Transverse colon (tissue), 4 donors: ENCODE data around the gene CRELD2. TPM values are rescaled to one million over a fixed set of nuclear protein-coding genes. Genes with fewer than 3 reads are reported as not detected.

Experiments used
- DNase-seq: peaks from one replicate; pipeline ENCODE4 v3.0.0-alpha.2; 2019
- H3K27ac ChIP-seq, 4 donors: fragments of 200-600 bp; sonication (generic); 2 replicates each; pipeline ENCODE4 v1.5.1; 2016 to 2018; ENCODE audit warnings: inconsistent platforms in 4 of 4
- H3K27me3 ChIP-seq: fragments of 200-600 bp; sonication (generic); 2 replicates; pipeline ENCODE4 v1.5.1; 2017; ENCODE audit warnings: inconsistent platforms
- H3K36me3 ChIP-seq, 4 donors: fragments of 200-600 bp; sonication (generic); 2 replicates each; pipeline ENCODE4 v1.5.1; 2017 to 2019; ENCODE audit warnings: inconsistent platforms in 4 of 4
- H3K4me1 ChIP-seq, 4 donors: fragments of 200-600 bp; sonication (generic); 2 replicates each; pipeline ENCODE4 v1.5.1; 2017 to 2020; ENCODE audit warnings: inconsistent platforms in 4 of 4
- H3K4me3 ChIP-seq, 4 donors: fragments of 200-600 bp; sonication (generic); 1 replicate in 1 of 4; 2 replicates in 3 of 4; pipeline versions ENCODE4 v1.5.1 to v1.6.1; 2017 to 2019; ENCODE audit warnings: inconsistent platforms in 4 of 4
- H3K9me3 ChIP-seq, 2 donors: fragments of 200-600 bp; sonication (generic); 2 replicates each; pipeline ENCODE4 v1.5.1; 2017 to 2019; ENCODE audit warnings: inconsistent platforms in 2 of 2
- EP300 ChIP-seq: sonication (generic); formaldehyde crosslinking; IDR thresholded peaks from one replicate; pipeline ENCODE4 v1.6.1; 2017; ENCODE audit warnings: antibody characterized with exemption, low read depth
- POLR2A ChIP-seq: fragments of 450-650 bp; IDR thresholded peaks from one replicate; pipeline ENCODE4 v1.6.1; 2016; ENCODE audit warnings: antibody characterized with exemption, mild to moderate bottlenecking, moderate library complexity
- POLR2AphosphoS5 ChIP-seq, 3 donors: sonication (generic); formaldehyde crosslinking; IDR thresholded peaks; one replicate each; pipeline ENCODE4 v1.6.1; 2016; ENCODE audit warnings: antibody characterized with exemption in 3 of 3
- WGBS, 2 donors: methylation state at CpG; one replicate each; pipeline ENCODE4 v1.1.5; 2018; ENCODE audit warnings: low coverage in 1 of 2; 5-methylcytosine and 5-hydroxymethylcytosine counted together
- in situ Hi-C, 4 donors: fragments of 200-750 bp; cut with MboI; loops; one replicate each; pipeline versions ENCODE4 v1.15.0 to v1.15.1; 2017; ENCODE audit warnings: low sequenced_read_pairs in 3 of 4, low pct_ligation_motif_present in 1 of 4, low pct_unique_long_range_greater_than_20kb in 1 of 4
- intact Hi-C: fragments of 100-400 bp; cut with DNase I; formaldehyde crosslinking; loops from one replicate; pipeline ENCODE4 v1.15.1; 2023; ENCODE audit warnings: low total_unique reads
- total RNA-seq, 4 donors: library from RNA; depleted of rRNA; stranded (reverse); fragments of >200 nt; gene quantifications; one replicate each; pipeline ENCODE4 v1.1.0, GENCODE V29; 2016
- TF ChIP-seq, protein P1 (sequence below), 5 experiments: fragments of 200-600 bp in 3 of 5; fragments of 450-650 bp in 2 of 5; sonication (generic) in 3 of 5; IDR thresholded peaks; 1 replicate in 2 of 5; 2 replicates in 3 of 5; pipeline ENCODE4 v1.5.1; 2016 to 2017; ENCODE audit warnings: antibody characterized with exemption in 5 of 5, inconsistent platforms in 3 of 5, mild to moderate bottlenecking in 2 of 5, moderate library complexity in 1 of 5

Gene CRELD2
- total RNA-seq, 4 donors from 2014 or later: 31.0 to 37.9 (median 36.4) TPM

DNA sequence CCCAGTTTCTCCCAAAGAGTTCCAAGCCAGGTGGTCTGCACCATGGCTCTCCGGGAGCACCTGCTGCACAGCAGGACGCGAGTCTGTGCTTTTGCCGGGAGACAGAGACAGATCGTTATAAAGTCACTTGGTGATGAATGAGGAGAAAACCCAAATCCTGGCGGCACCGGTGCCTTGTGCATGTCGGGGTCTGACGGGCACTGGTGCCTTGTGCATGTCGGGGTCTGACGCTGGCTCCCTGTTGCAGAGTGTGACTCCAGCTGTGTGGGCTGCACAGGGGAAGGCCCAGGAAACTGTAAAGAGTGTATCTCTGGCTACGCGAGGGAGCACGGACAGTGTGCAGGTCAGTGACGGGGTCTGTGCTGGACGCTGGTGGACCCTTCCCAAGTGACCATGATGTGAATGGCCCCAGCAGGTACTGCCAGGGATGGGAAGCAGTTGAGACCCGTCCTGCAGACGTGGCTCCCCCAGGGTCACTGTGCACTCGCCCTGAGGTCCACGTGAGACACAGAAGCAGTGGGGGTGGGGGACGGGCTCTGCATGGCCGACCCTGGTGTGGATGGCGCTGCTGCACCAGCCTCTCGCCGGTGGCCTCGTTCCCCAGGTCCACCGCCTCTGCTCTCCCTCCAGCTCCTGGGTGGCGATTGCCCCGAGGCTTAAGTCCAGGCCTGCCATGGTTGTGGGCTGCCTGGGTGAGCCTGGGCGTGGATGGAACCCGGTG lies 5.8 kb downstream of the CRELD2 start:
- intact Hi-C loops: loop anchor here (5.0 kb wide), 1 partner anchor 157 kb away; no protein-coding TSS in a partner anchor
- in situ Hi-C loops: loop anchor here in 2 of 4 donors (10.0 kb wide), 1 partner anchor 111 kb away; no protein-coding TSS in a partner anchor

DNA sequence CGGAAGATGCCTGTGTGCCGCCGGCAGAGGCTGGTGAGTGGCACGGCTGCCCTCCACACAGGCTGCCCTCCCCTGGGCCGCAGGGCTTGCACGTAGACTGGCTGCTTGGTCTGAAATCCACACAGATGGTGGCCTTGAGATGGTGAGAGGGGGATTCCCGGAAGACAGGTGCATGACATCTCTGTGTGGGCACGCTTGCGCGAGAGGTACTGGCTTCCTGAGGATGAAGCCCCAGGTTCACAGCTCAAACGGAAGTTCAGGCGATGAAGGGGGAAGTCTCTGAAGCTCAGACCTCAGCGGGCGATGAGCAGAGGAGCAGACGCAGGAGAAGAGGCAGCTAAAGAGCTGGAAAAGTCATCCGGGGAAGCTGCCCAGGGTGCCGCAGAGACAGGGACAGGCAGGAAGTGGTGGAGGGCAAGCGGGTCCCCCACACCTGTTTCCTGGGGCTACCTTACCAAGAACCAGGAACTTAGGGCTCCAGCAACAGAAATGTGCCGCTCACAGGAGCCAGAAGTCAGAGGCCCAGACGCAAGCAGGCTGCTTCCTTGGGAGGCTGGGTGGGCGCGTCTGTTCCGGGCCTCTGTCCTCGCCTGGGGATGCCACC lies 7.2 kb downstream of the CRELD2 start:
- Histone ChIP-seq H3K9me3 (no peaks in the 10 kb centered on the region), H3K4me1 (peaks cover 0 to 10% (median 8%) of the 10 kb centered on the region in 4 donors), H3K27ac (peak overlapping the region; percentile 29 to 61 (median 46)), H3K4me3 (no peak overlapping the region), H3K27me3 (peaks cover 9% of the 10 kb centered on the region), H3K36me3 (no peaks in the 10 kb centered on the region)
- intact Hi-C loops (no loop called here), in situ Hi-C loops (loop anchor here in 2 of 4 donors (10.0 kb wide), 1 partner anchor 109 kb away; no protein-coding TSS in a partner anchor)
- 75% methylated on average over 24 of the region's 24 CpGs; no CpG with 5 or more reads in 1 of the 2 donors for WGBS, 2 donors
- TF ChIP-seq POLR2A: no peak
- no peak for TF ChIP-seq EP300
- TF ChIP-seq, protein P1, sequence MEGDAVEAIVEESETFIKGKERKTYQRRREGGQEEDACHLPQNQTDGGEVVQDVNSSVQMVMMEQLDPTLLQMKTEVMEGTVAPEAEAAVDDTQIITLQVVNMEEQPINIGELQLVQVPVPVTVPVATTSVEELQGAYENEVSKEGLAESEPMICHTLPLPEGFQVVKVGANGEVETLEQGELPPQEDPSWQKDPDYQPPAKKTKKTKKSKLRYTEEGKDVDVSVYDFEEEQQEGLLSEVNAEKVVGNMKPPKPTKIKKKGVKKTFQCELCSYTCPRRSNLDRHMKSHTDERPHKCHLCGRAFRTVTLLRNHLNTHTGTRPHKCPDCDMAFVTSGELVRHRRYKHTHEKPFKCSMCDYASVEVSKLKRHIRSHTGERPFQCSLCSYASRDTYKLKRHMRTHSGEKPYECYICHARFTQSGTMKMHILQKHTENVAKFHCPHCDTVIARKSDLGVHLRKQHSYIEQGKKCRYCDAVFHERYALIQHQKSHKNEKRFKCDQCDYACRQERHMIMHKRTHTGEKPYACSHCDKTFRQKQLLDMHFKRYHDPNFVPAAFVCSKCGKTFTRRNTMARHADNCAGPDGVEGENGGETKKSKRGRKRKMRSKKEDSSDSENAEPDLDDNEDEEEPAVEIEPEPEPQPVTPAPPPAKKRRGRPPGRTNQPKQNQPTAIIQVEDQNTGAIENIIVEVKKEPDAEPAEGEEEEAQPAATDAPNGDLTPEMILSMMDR (IDR thresholded peaks at IDR 0.05): no peak
- no peak for TF ChIP-seq POLR2AphosphoS5 (IDR thresholded peaks at IDR 0.05)
- DNase-seq: peak; percentile 58

More for the DNA sequence above, 5.8 kb downstream of the CRELD2 start:
- WGBS, 2 donors: 90 to 92% methylated on average over 2 to 31 of the region's 31 CpGs
- Histone ChIP-seq H3K27ac (no peak overlapping the region), H3K27me3 (peaks cover 8% of the 10 kb centered on the region), H3K36me3 (no peaks in the 10 kb centered on the region), H3K4me1 (peaks cover 1 to 9% (median 6%) of the 10 kb centered on the region in 4 donors), H3K4me3 (no peak overlapping the region), H3K9me3 (no peaks in the 10 kb centered on the region)
- TF ChIP-seq, protein P1 (IDR thresholded peaks at IDR 0.05): no peak
- no peak for TF ChIP-seq POLR2A
- TF ChIP-seq POLR2AphosphoS5 (IDR thresholded peaks at IDR 0.05): no peak
- no peak for TF ChIP-seq EP300
- DNase-seq: no peak

DNA sequence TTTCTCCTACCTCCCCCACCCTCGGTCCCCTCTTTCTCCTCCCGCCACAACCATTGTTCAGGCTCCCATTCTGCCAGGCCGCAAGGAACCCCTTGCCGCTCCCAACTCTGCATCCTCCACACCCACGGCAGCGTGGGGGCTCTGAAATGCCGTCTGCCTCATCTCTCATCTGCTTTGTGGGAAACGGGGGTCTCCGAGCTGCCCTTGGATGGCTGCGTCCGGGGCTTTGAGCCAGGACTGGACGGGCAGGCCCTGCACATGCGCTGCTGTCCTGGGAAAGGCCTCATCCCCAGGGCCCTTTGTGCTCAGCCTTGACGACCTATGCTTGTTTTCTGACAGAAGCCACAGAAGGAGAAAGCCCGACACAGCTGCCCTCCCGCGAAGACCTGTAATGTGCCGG lies 8.5 kb downstream of the CRELD2 start:
- no peak for DNase-seq
- H3K9me3 ChIP-seq: no peaks in the 10 kb centered on the region
- TF ChIP-seq, protein P1 (IDR thresholded peaks at IDR 0.05): no peak
- TF ChIP-seq EP300: no peak
- 75 to 85% methylated on average over 8 to 17 of the region's 18 CpGs for WGBS, 2 donors
- peaks cover 9% of the 10 kb centered on the region for H3K27me3 ChIP-seq
- peaks cover 0 to 20% (median 12%) of the 10 kb centered on the region in 4 donors for H3K4me1 ChIP-seq
- H3K36me3 ChIP-seq: no peaks in the 10 kb centered on the region
- in situ Hi-C loops: loop anchor here in 2 of 4 donors (10.0 kb wide), 1 partner anchor 108 kb away; no protein-coding TSS in a partner anchor
- no peak overlapping the region for H3K4me3 ChIP-seq
- intact Hi-C loops: no loop called here
- no peak overlapping the region for H3K27ac ChIP-seq

DNA sequence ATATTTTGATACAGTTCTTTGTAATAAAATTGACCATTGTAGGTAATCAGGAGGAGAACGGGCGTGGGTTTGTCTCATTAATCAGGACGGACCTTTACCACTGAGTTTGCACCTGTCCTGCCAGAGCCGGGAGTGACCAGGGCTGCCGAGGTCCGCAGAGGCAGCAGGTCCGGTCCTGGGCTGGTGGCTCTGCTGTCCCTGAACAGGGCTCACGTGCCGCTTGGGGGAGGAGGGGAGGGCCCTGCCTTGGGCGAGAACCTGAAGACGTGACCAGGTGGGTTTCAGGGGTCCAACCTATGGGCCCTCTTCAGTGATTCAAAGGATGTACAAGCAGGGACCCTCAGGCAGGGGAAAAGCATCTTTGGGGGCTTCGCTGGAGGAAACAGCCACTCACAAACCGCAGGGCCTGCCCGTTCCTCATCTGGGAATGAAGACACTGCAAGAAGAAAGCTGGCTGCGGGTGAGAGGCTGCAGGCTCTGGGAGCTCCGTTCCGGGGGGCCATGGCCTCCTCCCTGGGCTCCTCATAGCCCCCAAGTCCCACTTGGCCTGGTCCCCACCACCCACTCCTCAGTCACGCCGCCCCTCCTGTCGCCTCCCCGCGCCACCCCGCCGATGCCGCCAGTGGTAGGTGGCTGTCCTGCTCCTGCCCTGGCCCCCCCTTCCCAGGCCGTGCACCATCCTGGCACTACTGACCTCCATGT lies 9.2 kb downstream of the CRELD2 start:
- peaks cover 0 to 24% (median 12%) of the 10 kb centered on the region in 4 donors for H3K4me1 ChIP-seq
- H3K4me3 ChIP-seq: no peak overlapping the region
- TF ChIP-seq, protein P1 (IDR thresholded peaks at IDR 0.05): no peak
- TF ChIP-seq POLR2A (no peak), EP300 (no peak), POLR2AphosphoS5 (IDR thresholded peaks at IDR 0.05) (no peak)
- no peaks in the 10 kb centered on the region for H3K9me3 ChIP-seq
- no peaks in the 10 kb centered on the region for H3K36me3 ChIP-seq
- H3K27ac ChIP-seq: no peak overlapping the region
- DNase-seq: no peak
- 88% methylated on average over 26 of the region's 26 CpGs; no CpG with 5 or more reads in 1 of the 2 donors for WGBS, 2 donors
- intact Hi-C loops: loop anchor here (2.0 kb wide), 1 partner anchor 103 kb away; no protein-coding TSS in a partner anchor
- H3K27me3 ChIP-seq: peaks cover 9% of the 10 kb centered on the region
- in situ Hi-C loops: loop anchor here in 2 of 4 donors (10.0 kb wide), 1 partner anchor 107 kb away; no protein-coding TSS in a partner anchor
